ENCODE measurements around the gene LINC00305. TPM values are rescaled to one million over a fixed set of nuclear protein-coding genes. Genes with fewer than 3 reads are reported as not detected.

Gene LINC00305
- total and polyA plus RNA-seq, 10 of the 15 experiments (the other 5 are each of a cell fraction or from before 2014, with no cell fraction given): 0.11 to 19.4 (median 0.26) TPM; not detected in 7

DNA sequence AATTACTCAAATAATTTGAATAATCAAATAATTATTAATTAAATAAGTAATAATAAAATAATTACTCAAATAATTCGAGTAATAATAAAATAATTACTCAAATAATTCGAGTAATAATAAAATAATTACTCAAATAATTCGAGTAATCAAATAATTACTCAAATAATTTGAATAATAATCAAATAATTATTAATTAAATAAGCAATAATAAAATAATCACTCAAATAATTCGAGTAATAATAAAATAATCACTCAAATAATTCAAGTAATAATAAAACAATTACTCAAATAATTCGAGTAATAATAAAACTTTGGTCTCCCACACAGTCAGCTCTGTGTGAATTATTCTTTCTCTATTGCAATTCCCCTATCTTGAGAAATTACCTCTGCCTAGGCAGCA, 30.0 kb upstream of the LINC00305 start:
- Histone ChIP-seq H3K36me3 (ENCODE audit: control insufficient read depth in 2 of 2, insufficient read depth in 2 of 2, low read length in 1 of 2) (no peaks in the 10 kb centered on the region), H2AFZ (ENCODE audit: control insufficient read depth, low read depth, low read length) (no peak overlapping the region), H3K4me2 (ENCODE audit: control insufficient read depth, insufficient read depth) (no peak overlapping the region), H3K9ac (ENCODE audit: control insufficient read depth, insufficient read depth, low read length) (no peak overlapping the region), H3K27me3 (replicated peaks in 1 of 2; ENCODE audit: control insufficient read depth in 2 of 2, insufficient read depth in 2 of 2, low read length in 1 of 2) (no peaks in the 10 kb centered on the region), H3K79me2 (ENCODE audit: control insufficient read depth, insufficient read depth, low read length) (no peaks in the 10 kb centered on the region), H4K20me1 (ENCODE audit: control insufficient read depth, insufficient read depth) (no peaks in the 10 kb centered on the region), H3K27ac (ENCODE audit: control insufficient read depth, insufficient read depth) (no peak overlapping the region), H3K4me3 (no peak overlapping the region), H3K9me3 (replicated peaks; ENCODE audit: control insufficient read depth, insufficient read depth, low read length) (no peaks in the 10 kb centered on the region), H3K4me1 (ENCODE audit: control insufficient read depth, insufficient read depth, low read length) (no peaks in the 10 kb centered on the region)
- RAD21 ChIA-PET (ENCODE audit: unreplicated experiment): interaction anchor here (1.2 kb wide), 2 partner anchors 10 to 28 kb away, joined by 3 read pairs; no protein-coding TSS in a partner anchor
- FAIRE-seq (no peak), DNase-seq (ENCODE audit: low read depth, low spot score) (no peak), ATAC-seq (no peak)
- in situ Hi-C loops (cut with MboI) (no loop called here), intact Hi-C loops (cut with micrococcal nuclease; ENCODE audit: unreplicated experiment) (no loop called here)
- CTCF ChIA-PET: interaction anchor here (0.9 to 1.2 kb wide), 3 partner anchors 11 to 215 kb away, joined by 3 to 4 read pairs (median 3); no protein-coding TSS in a partner anchor
- TF ChIP-seq JUND (IDR thresholded peaks at IDR 0.05; ENCODE audit: low read depth, low read length) (no peak), MEF2B (IDR thresholded peaks at IDR 0.05; ENCODE audit: partially characterized antibody, poor library complexity, severe bottlenecking) (no peak), DPF2 (IDR thresholded peaks at IDR 0.05) (no peak), ZBED1 (IDR thresholded peaks at IDR 0.05; ENCODE audit: borderline replicate concordance) (no peak), CREB1 (IDR thresholded peaks at IDR 0.05; ENCODE audit: low read depth) (no peak), CEBPB (IDR thresholded peaks at IDR 0.05; ENCODE audit: borderline replicate concordance in 1 of 2, low read depth in 2 of 2, low read length in 2 of 2) (no peak), FOS (IDR thresholded peaks at IDR 0.05; ENCODE audit: borderline replicate concordance, extremely low read depth, insufficient read length) (no peak), BRCA1 (IDR thresholded peaks at IDR 0.05; ENCODE audit: low read depth, low read length) (no peak), SPI1 (IDR thresholded peaks at IDR 0.05; ENCODE audit: borderline replicate concordance, insufficient read depth, low read depth, low read length) (no peak), TCF3 (IDR thresholded peaks at IDR 0.05; ENCODE audit: borderline replicate concordance, insufficient read depth, low read depth, low read length) (no peak), ZZZ3 (IDR thresholded peaks at IDR 0.05; ENCODE audit: control insufficient read depth, insufficient read length, low read depth) (no peak), BHLHE40 (IDR thresholded peaks at IDR 0.05; ENCODE audit: borderline replicate concordance in 1 of 2, low read depth in 2 of 2, low read length in 1 of 2) (no peak), SP1 (IDR thresholded peaks at IDR 0.05; ENCODE audit: low read depth, low read length) (no peak), RELA (IDR thresholded peaks at IDR 0.05; ENCODE audit: borderline replicate concordance, partially characterized antibody) (no peak), ZNF687 (IDR thresholded peaks at IDR 0.05) (no peak)
- TF ChIP-seq, protein P1, sequence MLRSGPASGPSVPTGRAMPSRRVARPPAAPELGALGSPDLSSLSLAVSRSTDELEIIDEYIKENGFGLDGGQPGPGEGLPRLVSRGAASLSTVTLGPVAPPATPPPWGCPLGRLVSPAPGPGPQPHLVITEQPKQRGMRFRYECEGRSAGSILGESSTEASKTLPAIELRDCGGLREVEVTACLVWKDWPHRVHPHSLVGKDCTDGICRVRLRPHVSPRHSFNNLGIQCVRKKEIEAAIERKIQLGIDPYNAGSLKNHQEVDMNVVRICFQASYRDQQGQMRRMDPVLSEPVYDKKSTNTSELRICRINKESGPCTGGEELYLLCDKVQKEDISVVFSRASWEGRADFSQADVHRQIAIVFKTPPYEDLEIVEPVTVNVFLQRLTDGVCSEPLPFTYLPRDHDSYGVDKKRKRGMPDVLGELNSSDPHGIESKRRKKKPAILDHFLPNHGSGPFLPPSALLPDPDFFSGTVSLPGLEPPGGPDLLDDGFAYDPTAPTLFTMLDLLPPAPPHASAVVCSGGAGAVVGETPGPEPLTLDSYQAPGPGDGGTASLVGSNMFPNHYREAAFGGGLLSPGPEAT (IDR thresholded peaks at IDR 0.05; ENCODE audit: low read depth): no peak
- TF ChIP-seq, protein P2, sequence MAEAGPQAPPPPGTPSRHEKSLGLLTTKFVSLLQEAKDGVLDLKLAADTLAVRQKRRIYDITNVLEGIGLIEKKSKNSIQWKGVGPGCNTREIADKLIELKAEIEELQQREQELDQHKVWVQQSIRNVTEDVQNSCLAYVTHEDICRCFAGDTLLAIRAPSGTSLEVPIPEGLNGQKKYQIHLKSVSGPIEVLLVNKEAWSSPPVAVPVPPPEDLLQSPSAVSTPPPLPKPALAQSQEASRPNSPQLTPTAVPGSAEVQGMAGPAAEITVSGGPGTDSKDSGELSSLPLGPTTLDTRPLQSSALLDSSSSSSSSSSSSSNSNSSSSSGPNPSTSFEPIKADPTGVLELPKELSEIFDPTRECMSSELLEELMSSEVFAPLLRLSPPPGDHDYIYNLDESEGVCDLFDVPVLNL (IDR thresholded peaks at IDR 0.05; ENCODE audit: low read depth, low read length): no peak
- POLR2A ChIA-PET: no interaction called here
- WGBS (ENCODE audit: insufficient coverage, insufficient replicate concordance, low lambda C conversion rate, missing lambda C conversion rate): 2% methylated on average over 5 of the region's 5 CpGs
- SMC1A ChIA-PET (ENCODE audit: uncharacterized antibody, unreplicated experiment): interaction anchor here (1.0 to 1.8 kb wide), 5 partner anchors 8 to 248 kb away, joined by 3 to 4 read pairs (median 3); no protein-coding TSS in a partner anchor
- no TSS peak for BruUV-seq (replicated peaks)

Data from GM12878 (cell line).